AG10803 (cell line): ENCODE results near the gene TRIM27.
"Not testable (repeated sequence)": the region's sequence is repeated elsewhere in the genome, so short reads cannot be mapped to it uniquely, and the experiment has no call there.

Source experiments
- DNase-seq: peaks from one replicate; pipeline ENCODE4 v3.0.0; 2010; ENCODE audit warnings: low read depth
- H3K4me3 ChIP-seq: 2 replicates; pipeline ENCODE4 v1.5.1; 2011; ENCODE audit warnings: mild to moderate bottlenecking, low read length, control low read depth
- TF ChIP-seq, protein P1 (sequence below): conservative IDR thresholded peaks from 2 replicates; pipeline ENCODE4 v1.5.1; 2011; ENCODE audit warnings: mild to moderate bottlenecking, low read length, control low read depth, inconsistent platforms

Gene TRIM27

DNA sequence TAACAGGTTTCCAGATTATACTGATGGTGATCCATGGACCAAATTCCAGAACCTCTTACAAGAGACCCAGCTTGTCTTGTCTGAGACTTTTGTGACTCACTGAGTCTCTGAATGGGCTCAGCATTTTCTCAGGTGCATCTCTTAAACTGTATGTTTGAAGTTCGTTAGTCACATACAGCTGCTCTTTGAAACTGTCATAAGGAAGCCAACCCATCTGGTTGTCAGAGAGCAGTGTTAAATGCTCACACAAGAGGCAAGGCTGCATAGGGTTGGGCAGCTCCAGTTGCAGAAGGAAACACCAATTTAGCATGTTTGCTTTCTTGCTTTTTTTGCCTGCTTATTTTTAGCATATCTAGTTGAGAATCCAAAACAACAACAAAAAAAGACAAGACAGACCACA, 47.1 kb downstream of the TRIM27 start:
- H3K4me3 ChIP-seq, result no peak overlapping the region
- DNase-seq, result no peak
- TF ChIP-seq, protein P1, sequence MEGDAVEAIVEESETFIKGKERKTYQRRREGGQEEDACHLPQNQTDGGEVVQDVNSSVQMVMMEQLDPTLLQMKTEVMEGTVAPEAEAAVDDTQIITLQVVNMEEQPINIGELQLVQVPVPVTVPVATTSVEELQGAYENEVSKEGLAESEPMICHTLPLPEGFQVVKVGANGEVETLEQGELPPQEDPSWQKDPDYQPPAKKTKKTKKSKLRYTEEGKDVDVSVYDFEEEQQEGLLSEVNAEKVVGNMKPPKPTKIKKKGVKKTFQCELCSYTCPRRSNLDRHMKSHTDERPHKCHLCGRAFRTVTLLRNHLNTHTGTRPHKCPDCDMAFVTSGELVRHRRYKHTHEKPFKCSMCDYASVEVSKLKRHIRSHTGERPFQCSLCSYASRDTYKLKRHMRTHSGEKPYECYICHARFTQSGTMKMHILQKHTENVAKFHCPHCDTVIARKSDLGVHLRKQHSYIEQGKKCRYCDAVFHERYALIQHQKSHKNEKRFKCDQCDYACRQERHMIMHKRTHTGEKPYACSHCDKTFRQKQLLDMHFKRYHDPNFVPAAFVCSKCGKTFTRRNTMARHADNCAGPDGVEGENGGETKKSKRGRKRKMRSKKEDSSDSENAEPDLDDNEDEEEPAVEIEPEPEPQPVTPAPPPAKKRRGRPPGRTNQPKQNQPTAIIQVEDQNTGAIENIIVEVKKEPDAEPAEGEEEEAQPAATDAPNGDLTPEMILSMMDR, result no peak

DNA sequence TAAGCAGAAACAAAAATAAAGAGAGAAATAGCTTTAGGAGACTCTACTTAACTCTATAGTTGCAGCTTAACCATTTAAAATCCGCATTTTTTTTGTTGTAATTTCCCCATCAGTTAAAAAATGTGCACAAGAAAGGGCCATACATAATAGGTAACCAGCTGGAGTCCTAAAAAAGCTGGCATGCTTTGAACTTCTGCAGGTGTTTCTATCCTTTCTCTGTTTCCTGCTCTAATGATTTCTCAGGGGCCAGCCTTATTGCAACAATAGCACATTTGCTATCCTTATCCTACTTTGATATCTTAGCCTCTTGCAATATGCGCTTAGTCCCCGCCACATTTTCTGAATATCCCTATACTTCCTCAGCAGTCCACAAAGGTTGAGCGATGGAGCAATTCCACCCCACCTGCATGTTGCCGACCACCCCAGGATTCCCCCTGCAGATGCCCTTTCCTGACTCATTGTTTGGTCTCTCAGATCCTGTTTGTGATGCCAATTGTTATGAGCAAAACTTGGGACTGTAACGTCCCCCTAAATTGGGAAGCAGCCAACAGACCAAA, 48.5 kb downstream of the TRIM27 start:
- TF ChIP-seq, protein P1, result no peak

DNA sequence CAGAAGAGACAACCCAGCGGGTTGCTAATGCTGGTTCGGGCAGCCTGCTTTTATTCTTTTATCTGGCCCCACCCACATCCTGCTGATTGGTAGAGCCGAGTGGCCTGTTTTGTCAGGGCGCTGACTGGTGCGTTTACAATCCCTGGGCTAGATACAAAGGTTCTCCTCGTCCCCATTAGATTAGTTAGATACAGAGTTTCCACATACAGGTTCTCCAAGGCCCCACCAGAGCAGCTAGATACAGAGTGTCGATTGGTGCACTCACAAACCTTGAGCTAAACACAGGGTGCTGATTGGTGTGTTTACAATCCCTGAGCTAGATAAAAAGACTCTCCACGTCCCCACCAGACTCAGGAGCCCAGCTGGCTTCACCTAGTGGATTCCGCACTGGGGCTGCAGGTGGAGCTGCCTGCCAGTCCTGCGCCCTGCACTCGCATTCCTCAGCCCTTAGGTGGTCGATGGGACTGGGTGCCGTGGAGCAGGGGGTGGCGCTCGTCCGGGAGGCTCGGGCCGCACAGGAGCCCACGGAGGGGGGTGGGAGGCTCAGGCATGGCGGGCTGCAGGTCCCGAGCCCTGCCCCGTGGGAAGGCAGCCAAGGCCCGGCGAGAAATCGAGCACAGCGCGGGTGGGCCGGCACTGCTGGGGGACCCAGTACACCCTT, 51.5 kb downstream of the TRIM27 start:
- not testable (repeated sequence) for H3K4me3 ChIP-seq, DNase-seq

More for the DNA sequence above, 48.5 kb downstream of the TRIM27 start:
- H3K4me3 ChIP-seq, result no peak overlapping the region
- DNase-seq, result no peak

DNA sequence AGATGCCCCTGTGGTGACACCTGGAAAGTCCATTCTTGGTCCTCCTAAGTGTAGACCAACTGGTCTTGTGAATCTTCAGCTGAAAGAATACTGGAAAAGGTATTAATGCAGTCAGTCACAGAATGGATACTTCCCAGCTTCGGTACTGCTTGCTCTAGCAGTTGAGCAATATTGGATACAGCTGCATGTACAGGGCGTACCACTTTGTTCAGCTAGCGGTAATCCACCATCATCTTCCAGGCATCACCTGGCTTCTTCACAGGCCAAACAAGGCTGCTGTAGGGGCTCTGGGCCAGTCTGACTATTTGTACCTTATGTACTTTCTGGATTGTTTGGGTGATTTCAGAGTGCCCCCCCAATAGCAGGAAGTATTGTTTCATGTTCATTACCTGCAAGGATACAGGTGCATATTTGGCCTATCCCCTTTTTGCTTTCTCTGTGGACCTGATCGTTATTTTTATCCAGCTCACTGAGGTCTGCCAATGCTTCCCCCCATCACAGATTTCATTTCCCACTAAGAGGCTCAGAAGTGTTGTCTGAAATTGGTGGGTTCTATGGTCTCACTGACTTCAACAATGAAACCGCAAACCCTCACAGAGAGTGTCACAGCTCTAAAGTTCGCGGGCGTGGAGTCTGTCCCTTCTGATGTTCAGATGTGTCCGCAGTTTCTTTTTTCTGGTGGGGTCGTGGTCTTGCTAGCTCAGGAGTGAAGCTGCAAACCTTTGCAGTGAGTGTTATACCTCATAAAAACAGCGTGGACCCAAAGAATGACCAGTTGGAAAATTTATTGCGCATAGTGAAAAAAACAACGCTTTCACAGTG, 52.2 kb downstream of the TRIM27 start:
- no peak for DNase-seq
- H3K4me3 ChIP-seq, result no peak overlapping the region
- TF ChIP-seq, protein P1, result no peak

DNA sequence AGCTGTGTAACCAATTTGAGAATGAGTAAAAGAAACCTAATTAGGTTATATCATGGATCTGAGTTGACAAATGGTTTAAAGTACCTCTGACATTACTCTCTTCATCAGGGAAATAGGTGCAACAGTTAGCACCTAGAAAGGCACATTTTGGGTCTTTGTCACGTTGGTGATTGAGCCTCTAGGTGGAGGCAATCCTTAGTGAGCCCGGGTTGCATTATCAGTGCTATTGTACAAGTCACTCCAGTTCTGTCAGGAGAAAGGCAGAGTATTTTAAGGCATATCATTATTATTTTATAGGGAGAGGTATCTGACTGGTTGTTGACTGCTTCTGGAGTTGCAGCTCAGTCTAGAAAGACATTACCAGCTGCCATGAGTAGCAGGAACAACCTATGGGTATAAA, 54.9 kb downstream of the TRIM27 start:
- no peak for DNase-seq
- TF ChIP-seq, protein P1, result no peak
- H3K4me3 ChIP-seq, result no peak overlapping the region

DNA sequence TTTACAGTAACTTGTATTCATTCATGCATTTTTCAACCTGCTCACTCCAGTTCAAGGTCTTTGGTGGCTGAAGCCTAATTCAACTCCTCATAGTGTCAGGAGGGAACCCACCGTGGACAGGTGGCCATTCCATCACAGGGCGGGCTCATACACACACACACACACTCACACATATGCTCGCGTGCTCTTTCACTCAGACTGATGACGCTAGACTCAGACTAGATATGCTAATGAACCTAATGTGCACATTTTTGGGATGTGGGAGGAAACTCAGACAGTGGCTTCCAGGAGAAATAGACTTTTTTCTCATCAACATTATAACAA, 56.7 kb downstream of the TRIM27 start:
- TF ChIP-seq, protein P1, result no peak
- DNase-seq, result peak; percentile 3
- peak overlapping the region; percentile 70 for H3K4me3 ChIP-seq

DNA sequence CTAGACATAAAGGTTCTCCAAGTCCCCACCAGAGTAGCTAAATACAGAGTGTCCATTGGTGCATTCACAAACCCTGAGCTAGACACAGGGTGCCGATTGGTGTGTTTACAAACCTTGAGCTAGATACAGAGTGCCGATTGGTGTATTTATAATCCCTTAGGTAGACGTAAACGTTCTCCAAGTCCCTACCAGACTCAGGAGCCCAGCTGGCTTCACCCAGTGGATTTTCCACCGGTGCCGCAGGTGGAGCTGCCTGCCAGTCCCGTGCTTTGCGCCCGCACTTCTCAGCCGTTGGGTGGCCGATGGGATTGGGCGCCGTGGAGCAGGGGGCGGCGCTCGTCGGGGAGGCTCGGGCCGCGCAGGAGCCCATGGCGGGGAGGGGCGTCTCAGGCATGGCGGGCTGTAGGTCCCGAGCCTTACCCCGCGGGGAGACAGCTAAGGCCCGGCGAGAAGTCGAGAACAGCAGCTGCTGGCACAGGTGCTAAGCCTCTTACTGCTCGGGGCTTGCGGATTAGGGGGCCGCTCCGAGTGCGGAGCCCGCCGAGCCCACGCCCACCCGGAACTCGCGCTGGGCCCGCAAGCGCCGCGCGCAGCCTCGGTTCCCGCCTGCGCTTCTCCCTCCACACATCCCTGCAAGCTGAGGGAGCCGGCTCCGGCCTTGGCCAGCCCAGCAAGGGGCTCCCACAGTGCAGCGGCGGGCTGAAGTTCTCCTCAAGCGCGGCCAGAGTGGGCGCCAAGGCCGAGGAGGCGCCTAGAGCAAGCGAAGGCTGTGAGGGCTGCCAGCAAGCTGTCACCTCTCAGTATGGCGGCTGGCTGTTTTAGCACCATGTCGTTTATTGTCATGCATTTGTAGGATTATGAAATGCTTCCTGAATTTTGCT, 57.3 kb downstream of the TRIM27 start:
- H3K4me3 ChIP-seq, result peak overlapping the region; percentile 70
- DNase-seq, result peak; percentile 30
